HepG2 (cell line): ENCODE measurements around the gene UNC5B.

Source experiments
- CTCF ChIP-seq: sonication (generic); formaldehyde crosslinking; IDR thresholded peaks from 2 replicates; pipeline ENCODE4 v1.5.0; 2020; ENCODE audit warnings: mild to moderate bottlenecking, missing genetic modification reagents, moderate library complexity
- ZNF670 ChIP-seq: sonication (generic); formaldehyde crosslinking; IDR thresholded peaks from 2 replicates; pipeline ENCODE4 v1.8.0; 2022; ENCODE audit warnings: mild to moderate bottlenecking, missing genetic modification reagents, borderline replicate concordance

DNA sequence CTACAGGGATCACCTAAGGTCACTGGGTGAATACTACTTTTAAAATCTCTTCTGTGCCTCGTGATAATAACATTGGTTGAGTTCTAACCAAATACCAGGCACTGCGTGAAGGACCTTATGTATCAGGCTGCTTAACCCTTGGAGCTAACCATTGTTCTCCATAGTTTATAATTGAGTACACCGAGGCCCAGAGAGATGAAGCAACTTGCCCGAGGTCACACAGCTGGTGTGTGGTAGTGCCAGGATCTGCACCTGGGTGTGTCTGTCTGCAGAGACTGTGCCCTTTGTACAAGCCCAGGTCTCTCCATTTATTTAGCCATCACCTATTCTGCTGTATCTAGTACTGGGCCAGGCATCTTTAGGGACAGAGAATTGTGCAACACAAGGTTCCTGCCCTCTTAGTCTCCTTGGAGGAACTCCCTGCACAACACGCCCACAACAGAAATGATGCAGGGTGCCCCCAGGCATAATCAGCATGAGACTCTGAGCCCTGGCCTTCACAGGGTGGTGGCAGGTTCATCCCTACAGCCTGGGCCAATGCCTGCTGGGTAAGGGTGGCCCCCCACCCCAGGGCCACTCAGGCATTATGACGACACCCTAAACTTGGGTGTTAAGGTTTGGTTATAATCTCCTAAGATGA, 31.5 kb downstream of the UNC5B start:
- TF ChIP-seq ZNF670: no peak
- no peak for TF ChIP-seq CTCF
